Stimulated activated CD4-positive, alpha-beta T cell treated with anti-CD3 and anti-CD28 coated beads, Interleukin-2, amount 100 ng/mL, for 4 hours (primary cell): ENCODE data around the gene SNX10.
A peak's percentile ranks its signal among the peaks of the same experiment; 100 is the strongest.
"Not testable (repeated sequence)": the region's sequence is repeated elsewhere in the genome, so short reads cannot be mapped to it uniquely, and the experiment has no call there.

Experiments
- DNase-seq: peaks from one replicate; pipeline ENCODE4 v3.0.0-alpha.2; 2020; ENCODE audit warnings: low read depth

Gene SNX10

GRCh38 chr7:26291699-26292538 lies at the start of gene SNX10:
TSS of gene SNX10 (plus strand) at chr7:26291862. CDS start at chr7:26346443, 54,581 bp downstream.
- DNase-seq, result peak; percentile 65

GRCh38 chr7:26245150-26245549 lies 46.5 kb upstream of the SNX10 start:
- no peak for DNase-seq

DNA sequence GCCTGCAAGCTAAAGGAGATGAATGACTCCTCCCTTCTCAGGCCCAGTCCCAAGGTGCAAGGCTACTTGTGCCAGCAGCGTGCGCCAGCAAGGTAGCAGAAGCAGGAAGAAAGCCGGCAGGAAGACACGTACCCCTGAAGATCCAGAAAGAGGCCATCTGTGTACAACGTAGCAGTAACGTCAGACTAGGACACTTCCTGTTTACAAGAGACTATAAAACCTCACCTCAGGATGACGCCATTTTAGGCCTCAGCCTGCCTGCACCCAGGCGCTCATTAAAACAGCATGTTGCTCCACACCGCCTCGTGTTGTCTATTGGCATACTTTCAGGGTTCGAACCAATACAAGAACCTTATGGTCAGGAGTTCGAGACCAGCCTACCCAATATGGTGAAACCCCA lies 41.4 kb upstream of the SNX10 start:
- DNase-seq, result no peak

GRCh38 chr7:26261866-26262265 lies 29.8 kb upstream of the SNX10 start:
- DNase-seq, result not testable (repeated sequence)

DNA sequence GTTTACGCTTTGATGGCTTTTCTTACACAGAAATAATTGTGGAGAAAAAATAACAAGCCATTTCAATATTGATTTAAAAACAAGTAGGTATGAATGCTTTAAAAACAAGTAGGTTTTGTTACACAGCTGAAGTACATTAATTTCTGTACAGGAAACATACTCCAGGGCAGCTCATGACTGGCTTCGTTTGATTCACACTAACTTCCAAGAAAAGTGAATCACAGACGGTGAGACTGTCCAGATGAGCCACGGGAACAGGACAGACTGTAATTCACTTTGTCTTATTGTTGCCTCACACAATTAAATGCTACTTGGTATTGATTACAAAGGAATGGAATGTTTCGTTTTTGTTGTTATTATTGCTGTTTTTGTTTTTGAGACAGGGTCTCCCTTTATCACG lies 26.6 kb upstream of the SNX10 start:
- DNase-seq, result no peak

DNA sequence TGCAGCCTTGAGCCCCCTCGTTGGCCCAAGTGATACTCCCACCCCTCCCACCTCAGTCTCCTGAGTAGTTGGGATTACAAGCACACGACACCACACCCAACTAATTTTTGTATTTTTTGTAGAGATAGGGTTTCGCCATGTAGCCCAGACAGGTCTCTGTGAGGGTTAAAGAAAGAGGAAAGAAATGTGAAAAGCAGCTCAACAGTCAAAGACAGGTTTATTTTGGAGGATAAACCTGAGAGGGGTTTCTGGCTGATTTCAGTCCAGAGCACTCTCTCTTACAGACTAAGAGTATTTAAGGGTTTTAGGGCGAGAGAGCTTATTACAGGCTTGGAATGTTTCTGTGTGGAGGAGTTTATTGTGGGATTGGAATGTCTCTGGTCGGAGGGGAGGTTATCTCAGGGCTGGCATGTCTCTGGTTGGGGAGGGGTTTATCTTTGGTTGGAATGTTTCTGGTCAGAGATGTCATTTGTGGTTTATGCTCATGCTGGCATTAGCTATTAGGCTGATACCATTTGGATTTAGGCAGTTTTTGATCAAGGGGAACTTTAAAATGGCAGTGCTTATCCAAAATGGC lies 26.1 kb upstream of the SNX10 start:
- DNase-seq, result no peak

DNA sequence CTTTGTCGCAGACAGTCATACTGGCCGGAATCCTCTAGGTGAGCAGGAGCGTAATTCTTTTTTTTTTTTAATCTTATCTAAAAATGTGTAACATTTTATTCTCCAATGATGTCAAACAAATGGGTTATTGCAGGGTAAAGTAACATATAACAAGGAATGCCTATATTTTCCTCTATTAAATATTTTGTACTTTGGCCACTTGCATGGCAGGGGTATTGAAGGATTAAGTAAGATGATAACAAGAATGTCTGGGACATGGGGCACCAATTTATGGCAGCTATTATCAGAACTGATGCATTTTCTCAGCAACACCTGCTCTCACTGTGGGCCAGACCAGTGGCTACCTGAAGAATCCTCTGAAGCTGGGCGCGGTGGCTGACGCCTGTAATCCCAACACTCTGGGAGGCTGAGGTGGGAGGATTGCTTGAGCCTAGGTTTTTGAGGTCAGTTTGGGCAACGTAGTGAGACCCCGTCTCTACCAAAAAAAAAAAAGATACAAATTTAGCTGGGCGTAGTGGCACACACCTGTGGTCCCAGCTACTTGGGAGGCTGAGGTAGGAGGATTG lies 24.0 kb upstream of the SNX10 start:
- no peak for DNase-seq

DNA sequence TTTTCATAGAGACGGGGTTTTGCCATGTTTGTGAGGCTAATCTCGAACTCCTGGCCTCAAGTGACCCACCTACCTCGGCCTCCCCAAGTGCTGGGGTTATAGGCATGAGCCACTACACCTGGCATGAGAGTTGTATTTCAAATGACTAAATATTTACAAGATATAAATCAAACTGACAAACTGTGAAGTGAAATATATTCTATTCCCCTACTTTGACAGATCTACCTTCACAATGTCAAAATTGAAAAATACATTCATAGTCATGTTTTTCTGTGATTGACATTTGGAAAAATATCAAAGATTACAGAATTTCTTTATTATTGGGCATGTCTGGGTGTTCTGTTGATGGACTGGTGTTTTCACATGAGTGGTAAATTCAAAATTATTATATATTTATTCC lies 16.4 kb upstream of the SNX10 start:
- no peak for DNase-seq

- DNase-seq, result no peak
Observed at GRCh38 chr7:26278770-26279169, 12.9 kb upstream of the SNX10 start.

- no peak for DNase-seq
Observed at GRCh38 chr7:26279405-26279804, 12.3 kb upstream of the SNX10 start.

- no peak for DNase-seq
Observed at GRCh38 chr7:26280097-26280496, 11.6 kb upstream of the SNX10 start.

DNA sequence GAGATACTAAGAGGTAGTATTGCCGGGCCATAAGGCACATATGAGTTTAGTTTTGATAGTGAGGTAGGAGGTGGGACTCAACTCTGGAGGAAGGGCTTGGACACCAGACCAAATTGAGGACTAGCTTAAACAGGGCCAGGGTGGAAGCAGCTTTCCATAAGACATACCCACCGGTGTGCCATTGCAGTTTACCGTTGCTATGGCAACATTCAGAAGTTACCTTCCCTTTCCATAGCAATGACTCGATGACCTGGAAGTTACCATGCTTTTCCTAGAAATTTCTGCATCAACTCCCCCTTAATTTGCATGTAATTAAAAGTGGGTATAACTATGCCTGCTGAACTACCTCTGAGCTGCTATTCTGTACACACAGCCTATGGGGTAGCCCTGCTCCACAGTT lies 10.9 kb upstream of the SNX10 start:
- no peak for DNase-seq

DNA sequence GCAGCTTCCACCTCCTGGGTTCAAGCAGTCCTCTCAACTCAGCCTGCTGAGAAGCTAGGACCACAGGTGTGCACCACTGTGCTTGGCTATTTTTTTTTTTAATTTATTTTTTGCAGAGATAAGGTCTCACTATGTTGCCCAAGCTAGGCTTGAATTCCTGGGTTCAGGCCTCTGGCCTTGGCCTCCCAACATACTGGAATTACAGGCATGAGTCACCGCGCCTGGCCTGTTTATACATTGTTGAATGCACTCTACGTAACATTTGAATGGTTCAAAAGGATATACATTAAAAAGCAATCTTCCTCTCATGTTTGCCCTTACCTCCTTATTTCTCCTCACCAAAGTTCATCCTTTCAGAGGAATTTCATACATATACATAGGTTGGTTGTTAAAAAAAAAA lies 7.2 kb upstream of the SNX10 start:
- DNase-seq, result no peak

DNA sequence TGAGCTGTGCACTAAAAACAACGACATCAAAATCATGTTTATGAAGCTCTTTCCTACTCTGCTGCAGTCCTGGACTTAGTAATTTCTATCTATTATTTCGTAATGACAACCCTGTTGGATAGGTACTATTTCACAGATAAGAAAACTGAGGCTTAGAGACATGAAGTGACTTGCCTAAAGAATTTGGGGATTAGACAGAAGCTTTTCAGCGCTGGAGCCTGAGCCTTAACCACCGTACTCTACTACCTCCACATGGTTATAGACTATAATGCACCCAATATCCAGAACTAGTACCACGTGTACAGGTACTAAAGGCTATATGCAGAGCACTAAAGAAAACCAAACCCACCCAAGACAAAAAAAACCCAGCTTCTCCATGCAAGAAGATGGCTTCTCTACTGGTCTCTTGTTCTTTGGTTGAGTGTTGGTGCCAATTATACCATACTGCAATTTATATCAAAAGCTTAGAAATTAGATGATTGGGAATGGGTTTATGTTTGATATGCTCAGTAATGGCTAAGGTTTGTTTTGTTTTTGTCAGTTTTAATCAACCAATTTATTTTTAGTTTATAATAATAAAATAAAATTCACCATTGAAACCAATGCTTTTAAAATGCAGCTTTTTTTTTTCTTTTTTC lies 6.5 kb upstream of the SNX10 start:
- DNase-seq, result no peak

- DNase-seq, result no peak
Observed at GRCh38 chr7:26286157-26286556, 5.5 kb upstream of the SNX10 start.

- DNase-seq, result not testable (repeated sequence)
Observed at GRCh38 chr7:26288126-26288525, 3.5 kb upstream of the SNX10 start.

GRCh38 chr7:26291251-26291650 lies 411 bp upstream of the SNX10 start:
- no peak for DNase-seq

GRCh38 chr7:26292768-26293560 lies 1.3 kb downstream of the SNX10 start:
- DNase-seq, result no peak

DNA sequence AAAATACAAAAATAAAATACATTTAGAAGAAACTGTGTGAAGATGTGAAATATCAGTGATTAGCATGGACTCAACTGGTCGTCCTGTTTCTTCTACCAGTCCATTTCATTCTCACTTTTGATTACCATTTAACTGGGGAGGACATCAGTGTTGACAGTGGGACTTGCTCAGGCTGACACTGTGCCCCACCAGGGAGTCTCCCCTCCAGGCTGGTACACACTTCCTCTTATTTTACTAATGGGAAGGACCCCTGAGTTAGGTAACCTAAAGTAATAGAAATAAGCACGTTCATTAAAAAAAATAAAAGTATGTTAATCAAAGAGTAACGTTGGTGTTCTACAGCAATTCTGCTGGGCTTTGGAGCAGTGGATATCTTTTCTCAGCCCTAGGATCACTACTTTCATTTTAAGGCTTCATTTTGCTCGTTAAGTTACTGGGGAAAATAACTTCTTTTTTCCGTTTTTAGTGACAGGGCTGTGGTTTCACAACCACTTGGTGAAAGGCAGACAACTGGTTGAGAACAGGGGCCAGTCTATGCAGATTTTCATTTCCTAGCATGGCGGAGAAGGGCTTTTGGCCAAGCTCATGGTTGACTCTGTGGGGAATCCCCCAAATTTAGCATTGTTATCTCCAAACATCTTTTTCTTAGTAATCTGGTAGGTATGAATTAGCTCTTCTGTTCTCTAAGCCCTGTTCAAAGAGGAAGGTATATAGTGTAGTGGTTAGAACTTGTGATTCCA lies 2.1 kb downstream of the SNX10 start:
- DNase-seq, result peak; percentile 52

GRCh38 chr7:26295015-26295414 lies 3.4 kb downstream of the SNX10 start:
- no peak for DNase-seq

- DNase-seq, result no peak
Observed at GRCh38 chr7:26295586-26295985, 3.9 kb downstream of the SNX10 start.
